ENCODE data around the gene OS9. TPM values are rescaled to one million over a fixed set of nuclear protein-coding genes. Genes with fewer than 3 reads are reported as not detected.

The OS9 gene
- total and polyA plus RNA-seq, 9 of the 15 experiments (the other 6 are each of a cell fraction or from before 2014, with no cell fraction given) = 4.6 to 105 (median 89.5) TPM

- ChIA-PET POLR2A (interaction anchor here (0.6 to 0.7 kb wide), 4 partner anchors 11 to 287 kb away, joined by 3 read pairs; no protein-coding TSS in a partner anchor), CTCF (ENCODE audit: low intra/inter-chr PET ratio) (no interaction called here)
- BruUV-seq (replicated peaks) = no TSS peak
- peaks cover 51% of the 10 kb centered on the region; the same call in 2 of the 3 replicates for H3K36me3 ChIP-seq (ENCODE audit: control insufficient read depth, insufficient read depth, low read length)
- WGBS (ENCODE audit: insufficient coverage, low coverage, missing lambda C conversion rate) = 92% methylated on average over 4 of the region's 4 CpGs
- H3K79me2 ChIP-seq (ENCODE audit: control insufficient read depth, insufficient read depth, low read length) = no peaks in the 10 kb centered on the region
- H3K27ac ChIP-seq (ENCODE audit: extremely low read depth, low read depth, low read length) = no peak overlapping the region
- no peaks in the 10 kb centered on the region; a peak in 1 of 5 replicates for H3K4me1 ChIP-seq (replicated peaks in 1 of 2; ENCODE audit: control insufficient read depth in 2 of 2, insufficient read depth in 2 of 2, low read length in 2 of 2)
- no peak overlapping the region for H2AFZ ChIP-seq (ENCODE audit: low read depth, low read length)
- H4K20me1 ChIP-seq (replicated peaks; ENCODE audit: control insufficient read depth, insufficient read depth, low read length) = no peaks in the 10 kb centered on the region
- TF ChIP-seq ZBTB49 (CRISPR knock-in tag; IDR thresholded peaks at IDR 0.05; ENCODE audit: borderline replicate concordance) = no peak
- no peak for TF ChIP-seq ARNT (IDR thresholded peaks at IDR 0.05)
- TF ChIP-seq, protein P1, sequence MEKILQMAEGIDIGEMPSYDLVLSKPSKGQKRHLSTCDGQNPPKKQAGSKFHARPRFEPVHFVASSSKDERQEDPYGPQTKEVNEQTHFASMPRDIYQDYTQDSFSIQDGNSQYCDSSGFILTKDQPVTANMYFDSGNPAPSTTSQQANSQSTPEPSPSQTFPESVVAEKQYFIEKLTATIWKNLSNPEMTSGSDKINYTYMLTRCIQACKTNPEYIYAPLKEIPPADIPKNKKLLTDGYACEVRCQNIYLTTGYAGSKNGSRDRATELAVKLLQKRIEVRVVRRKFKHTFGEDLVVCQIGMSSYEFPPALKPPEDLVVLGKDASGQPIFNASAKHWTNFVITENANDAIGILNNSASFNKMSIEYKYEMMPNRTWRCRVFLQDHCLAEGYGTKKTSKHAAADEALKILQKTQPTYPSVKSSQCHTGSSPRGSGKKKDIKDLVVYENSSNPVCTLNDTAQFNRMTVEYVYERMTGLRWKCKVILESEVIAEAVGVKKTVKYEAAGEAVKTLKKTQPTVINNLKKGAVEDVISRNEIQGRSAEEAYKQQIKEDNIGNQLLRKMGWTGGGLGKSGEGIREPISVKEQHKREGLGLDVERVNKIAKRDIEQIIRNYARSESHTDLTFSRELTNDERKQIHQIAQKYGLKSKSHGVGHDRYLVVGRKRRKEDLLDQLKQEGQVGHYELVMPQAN (IDR thresholded peaks at IDR 0.05; ENCODE audit: borderline replicate concordance) = no peak
- no peak for TF ChIP-seq TFAM (CRISPR knock-in tag; conservative IDR thresholded peaks at IDR 0.05)
- no peak for TF ChIP-seq RAD21 (CRISPR knock-in tag; conservative IDR thresholded peaks at IDR 0.05 in 1 of 2, IDR thresholded peaks at IDR 0.05 in 1 of 2)
- TF ChIP-seq FOSL1 (tag; conservative IDR thresholded peaks at IDR 0.05) = no peak
- no peak for TF ChIP-seq ILK (tag; IDR thresholded peaks at IDR 0.05; ENCODE audit: borderline replicate concordance, low read depth)
- no peak for TF ChIP-seq TOE1 (IDR thresholded peaks at IDR 0.05; ENCODE audit: borderline replicate concordance)
- no peak for TF ChIP-seq TOE1 (CRISPR knock-in tag; IDR thresholded peaks at IDR 0.05; ENCODE audit: borderline replicate concordance, low read depth)
- TF ChIP-seq ARID1B (IDR thresholded peaks at IDR 0.05) = no peak
- no peak for TF ChIP-seq ZNF445 (CRISPR knock-in tag; IDR thresholded peaks at IDR 0.05; ENCODE audit: low read depth)
- no peak for TF ChIP-seq CCAR2 (IDR thresholded peaks at IDR 0.05; ENCODE audit: low read depth, low read length)
- no peak for TF ChIP-seq SMC3 (conservative IDR thresholded peaks at IDR 0.05; ENCODE audit: insufficient read depth, low read depth, low read length)
- ATAC-seq = no peak
- H3K27me3 ChIP-seq (ENCODE audit: control insufficient read depth in 2 of 2, insufficient read depth in 2 of 2, low read length in 2 of 2) = no peaks in the 10 kb centered on the region
- intact Hi-C loops (cut with micrococcal nuclease) (no loop called here), in situ Hi-C loops (cut with MboI) (no loop called here)
- no peak overlapping the region for H3K4me3 ChIP-seq
- no peak for FAIRE-seq
- no peak overlapping the region for H3K4me2 ChIP-seq (ENCODE audit: insufficient read depth, low read length)
- no peak overlapping the region for H3K9ac ChIP-seq (ENCODE audit: insufficient read depth in 1 of 2, low read depth in 2 of 2, low read length in 2 of 2)
- H3K9me3 ChIP-seq (replicated peaks; ENCODE audit: control insufficient read depth, insufficient read depth, low read depth, low read length) = no peaks in the 10 kb centered on the region
- no peak for DNase-seq (ENCODE audit: extremely low read depth in 1 of 4, low spot score in 3 of 4)
- H3K9me1 ChIP-seq (ENCODE audit: control insufficient read depth, insufficient read depth, low read length) = no peaks in the 10 kb centered on the region
Measured at GRCh38 chr12:57716305-57716704, 22.4 kb downstream of the OS9 start.
